Testis (tissue), 5 donors: Measurements from ENCODE around the gene RRP9. TPM values are rescaled to one million over a fixed set of nuclear protein-coding genes. Genes with fewer than 3 reads are reported as not detected.
A peak's percentile ranks its signal among the peaks of the same experiment; 100 is the strongest.
"Not testable (repeated sequence)": the region's sequence is repeated elsewhere in the genome, so short reads cannot be mapped to it uniquely, and the experiment has no call there.

Source experiments
- DNase-seq: peaks from one replicate; pipeline ENCODE4 v3.0.0-alpha.2; 2019
- H3K27ac ChIP-seq, 2 donors: fragments of 200-600 bp; sonication (generic); one replicate each; pipeline ENCODE4 v1.5.1; 2019
- H3K27me3 ChIP-seq: fragments of 200-600 bp; sonication (generic); one replicate; pipeline ENCODE4 v1.5.1; 2019
- H3K36me3 ChIP-seq: fragments of 200-600 bp; sonication (generic); one replicate; pipeline ENCODE4 v1.5.1; 2017; ENCODE audit warnings: low read depth; ENCODE audit errors: missing control alignments
- H3K4me1 ChIP-seq: fragments of 200-600 bp; sonication (generic); one replicate; pipeline ENCODE4 v1.5.1; 2019
- H3K4me3 ChIP-seq, 2 donors: fragments of 200-600 bp; sonication (generic); one replicate each; pipeline ENCODE4 v1.5.1; 2017 to 2019
- H3K9me3 ChIP-seq: fragments of 200-600 bp; sonication (generic); one replicate; pipeline ENCODE4 v1.5.1; 2017
- POLR2A ChIP-seq: fragments of 450-650 bp; IDR thresholded peaks from one replicate; pipeline ENCODE4 v1.6.1; 2017; ENCODE audit warnings: antibody characterized with exemption, mild to moderate bottlenecking, moderate library complexity
- WGBS, 2 donors: methylation state at CpG; one replicate each; pipeline ENCODE4 v1.1.5; 2018; 5-methylcytosine and 5-hydroxymethylcytosine counted together
- intact Hi-C: fragments of 100-400 bp; cut with DNase I; formaldehyde crosslinking; loops from one replicate; pipeline ENCODE4 v1.15.1; 2023; ENCODE audit warnings: low total_unique reads
- long read RNA-seq, 2 donors: transcript quantifications; one replicate each; lab custom pipeline, GENCODE V29; 2026
- polyA plus RNA-seq: library from polyadenylated mRNA; stranded (reverse); fragments of 350-450 nt; fragmentation: Illumina TruSeq; extraction: RNeasy Lipid Tissue Mini Kit (QIAGEN cat#74804); gene quantifications from one replicate; pipeline ENCODE4 v1.2.3, GENCODE V29; 2014; ENCODE audit warnings: low read depth, low replicate concordance; ENCODE audit not compliant: insufficient read depth
- total RNA-seq, 2 donors: library from RNA; depleted of rRNA; stranded (reverse); fragments of >200 nt; gene quantifications; one replicate each; pipeline ENCODE4 v1.2.3, GENCODE V29; 2016
- TF ChIP-seq, protein P1 (sequence below), 3 experiments: fragments of 450-650 bp in 2 of 3; fragments of 200-600 bp in 1 of 3; sonication (generic) in 1 of 3; IDR thresholded peaks; one replicate each; pipeline ENCODE4 v1.5.1; 2016 to 2019; ENCODE audit warnings: antibody characterized with exemption in 3 of 3, mild to moderate bottlenecking in 2 of 3, moderate library complexity in 1 of 3

RRP9 gene, protein sequence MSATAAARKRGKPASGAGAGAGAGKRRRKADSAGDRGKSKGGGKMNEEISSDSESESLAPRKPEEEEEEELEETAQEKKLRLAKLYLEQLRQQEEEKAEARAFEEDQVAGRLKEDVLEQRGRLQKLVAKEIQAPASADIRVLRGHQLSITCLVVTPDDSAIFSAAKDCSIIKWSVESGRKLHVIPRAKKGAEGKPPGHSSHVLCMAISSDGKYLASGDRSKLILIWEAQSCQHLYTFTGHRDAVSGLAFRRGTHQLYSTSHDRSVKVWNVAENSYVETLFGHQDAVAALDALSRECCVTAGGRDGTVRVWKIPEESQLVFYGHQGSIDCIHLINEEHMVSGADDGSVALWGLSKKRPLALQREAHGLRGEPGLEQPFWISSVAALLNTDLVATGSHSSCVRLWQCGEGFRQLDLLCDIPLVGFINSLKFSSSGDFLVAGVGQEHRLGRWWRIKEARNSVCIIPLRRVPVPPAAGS
- total RNA-seq: 10 to 100 TPM; 11.6 to 18.1 TPM
- polyA plus RNA-seq: 18.7 TPM
- long read RNA-seq, donor 1, transcript RRP9-201 (15 exons, 1,578 nt): major isoform, 5 of 18 reads
- long read RNA-seq, donor 1, partial matches to known transcripts: 13 of 18 reads
- long read RNA-seq, donor 1, other reads (novel, unspliced or antisense): 0 of 18 reads
- long read RNA-seq, donor 2, partial matches to known transcripts: 0 of 4 reads
- long read RNA-seq, donor 2, other reads (novel, unspliced or antisense): 0 of 4 reads

DNA sequence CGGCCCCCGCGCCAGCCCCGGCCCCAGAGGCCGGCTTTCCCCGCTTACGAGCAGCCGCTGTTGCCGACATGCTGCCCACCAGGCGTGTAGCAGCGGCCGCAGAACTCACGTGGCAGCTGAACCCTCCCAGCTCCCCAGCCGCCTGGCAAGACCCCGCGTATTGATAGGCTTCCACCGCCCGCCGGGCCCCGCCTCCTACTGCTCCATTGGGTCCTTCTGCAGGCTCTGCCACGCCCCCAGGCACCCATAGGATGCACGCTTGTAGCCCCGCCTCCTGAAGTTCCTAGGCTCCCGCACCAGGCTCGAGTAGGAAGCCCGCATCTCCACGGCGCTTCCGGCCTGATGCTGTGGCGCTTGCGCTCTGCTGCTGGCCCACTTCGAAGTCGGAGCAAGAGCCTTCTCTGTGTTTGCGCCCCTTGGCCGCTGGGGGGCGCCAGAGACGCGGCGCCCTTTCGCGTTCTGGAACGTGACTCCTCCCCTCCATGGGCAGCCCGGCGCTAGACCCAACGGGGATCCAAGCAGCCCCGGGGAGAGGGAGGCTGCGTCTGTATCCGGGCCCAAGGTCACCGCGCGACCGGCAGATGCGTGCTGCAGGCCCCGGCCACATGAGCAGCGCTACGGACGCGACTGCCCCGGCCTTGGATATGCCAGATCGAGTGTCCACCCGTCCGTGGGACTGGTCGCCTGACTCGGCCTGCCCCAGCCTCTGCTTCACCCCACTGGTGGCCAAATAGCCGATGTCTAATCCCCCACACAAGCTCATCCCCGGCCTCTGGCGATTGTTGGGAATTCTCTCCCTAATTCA lies at the start of gene RRP9, which contains the start of gene PARP3:
Gene RRP9, minus strand, starts transcription at position 107 of the 805 bp plus-strand sequence. Its CDS starts 37 bp downstream, at position 70.
Gene PARP3, plus strand, starts transcription at position 566 of the 805 bp plus-strand sequence. CDS start 993 bp downstream, outside the sequence.
- Histone ChIP-seq H3K27ac (peak within 1 kb of the TSS; percentile 83 to 86), H3K9me3 (no peaks in the 10 kb centered on the region), H3K27me3 (no peaks in the 10 kb centered on the region), H3K36me3 (no peaks in the 10 kb centered on the region), H3K4me3 (peak within 1 kb of the TSS; percentile 68 to 75), H3K4me1 (peaks cover 18% of the 10 kb centered on the region)
- intact Hi-C loops: no loop called here
- no peak for TF ChIP-seq POLR2A
- TF ChIP-seq, protein P1, sequence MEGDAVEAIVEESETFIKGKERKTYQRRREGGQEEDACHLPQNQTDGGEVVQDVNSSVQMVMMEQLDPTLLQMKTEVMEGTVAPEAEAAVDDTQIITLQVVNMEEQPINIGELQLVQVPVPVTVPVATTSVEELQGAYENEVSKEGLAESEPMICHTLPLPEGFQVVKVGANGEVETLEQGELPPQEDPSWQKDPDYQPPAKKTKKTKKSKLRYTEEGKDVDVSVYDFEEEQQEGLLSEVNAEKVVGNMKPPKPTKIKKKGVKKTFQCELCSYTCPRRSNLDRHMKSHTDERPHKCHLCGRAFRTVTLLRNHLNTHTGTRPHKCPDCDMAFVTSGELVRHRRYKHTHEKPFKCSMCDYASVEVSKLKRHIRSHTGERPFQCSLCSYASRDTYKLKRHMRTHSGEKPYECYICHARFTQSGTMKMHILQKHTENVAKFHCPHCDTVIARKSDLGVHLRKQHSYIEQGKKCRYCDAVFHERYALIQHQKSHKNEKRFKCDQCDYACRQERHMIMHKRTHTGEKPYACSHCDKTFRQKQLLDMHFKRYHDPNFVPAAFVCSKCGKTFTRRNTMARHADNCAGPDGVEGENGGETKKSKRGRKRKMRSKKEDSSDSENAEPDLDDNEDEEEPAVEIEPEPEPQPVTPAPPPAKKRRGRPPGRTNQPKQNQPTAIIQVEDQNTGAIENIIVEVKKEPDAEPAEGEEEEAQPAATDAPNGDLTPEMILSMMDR (IDR thresholded peaks at IDR 0.05): peak; percentile 99 to 100 (median 99)
- WGBS, 2 donors: 0 to 1% methylated on average over 28 to 62 of the region's 67 CpGs
- DNase-seq: peak; percentile 100

DNA sequence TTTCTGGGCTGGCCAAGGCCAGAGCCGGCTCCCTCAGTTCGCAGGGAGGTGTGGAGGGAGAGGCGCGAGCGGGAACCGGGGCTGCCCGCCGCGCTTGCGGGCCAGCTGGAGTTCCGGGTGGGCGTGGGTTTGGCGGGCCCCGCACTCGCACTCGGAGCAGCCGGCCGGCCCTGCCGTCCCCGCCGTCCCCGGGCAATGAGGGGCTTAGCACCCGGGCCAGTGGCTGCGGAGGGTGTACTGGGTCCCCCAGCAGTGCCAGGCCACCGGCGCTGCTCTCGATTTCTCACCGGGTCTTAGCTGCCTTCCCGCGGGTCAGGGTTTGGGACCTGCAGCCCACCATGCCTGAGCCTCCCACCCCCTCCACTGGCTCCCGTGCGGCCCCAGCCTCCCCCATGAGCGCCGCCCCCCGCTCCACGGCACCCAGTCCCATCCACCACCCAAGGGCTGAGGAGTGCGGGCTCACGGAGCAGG lies 48.8 kb upstream of the RRP9 start:
- H3K9me3 ChIP-seq, H3K27ac ChIP-seq, intact Hi-C loops, H3K36me3 ChIP-seq, DNase-seq, H3K27me3 ChIP-seq: not testable (repeated sequence)
- 61 to 65% methylated on average over 4 to 37 of the region's 38 CpGs for whole genome bisulfite sequencing, 2 donors
- H3K4me1 ChIP-seq: peaks cover 14% of the 10 kb centered on the region
- peak overlapping the region; percentile 1 to 45 for H3K4me3 ChIP-seq

DNA sequence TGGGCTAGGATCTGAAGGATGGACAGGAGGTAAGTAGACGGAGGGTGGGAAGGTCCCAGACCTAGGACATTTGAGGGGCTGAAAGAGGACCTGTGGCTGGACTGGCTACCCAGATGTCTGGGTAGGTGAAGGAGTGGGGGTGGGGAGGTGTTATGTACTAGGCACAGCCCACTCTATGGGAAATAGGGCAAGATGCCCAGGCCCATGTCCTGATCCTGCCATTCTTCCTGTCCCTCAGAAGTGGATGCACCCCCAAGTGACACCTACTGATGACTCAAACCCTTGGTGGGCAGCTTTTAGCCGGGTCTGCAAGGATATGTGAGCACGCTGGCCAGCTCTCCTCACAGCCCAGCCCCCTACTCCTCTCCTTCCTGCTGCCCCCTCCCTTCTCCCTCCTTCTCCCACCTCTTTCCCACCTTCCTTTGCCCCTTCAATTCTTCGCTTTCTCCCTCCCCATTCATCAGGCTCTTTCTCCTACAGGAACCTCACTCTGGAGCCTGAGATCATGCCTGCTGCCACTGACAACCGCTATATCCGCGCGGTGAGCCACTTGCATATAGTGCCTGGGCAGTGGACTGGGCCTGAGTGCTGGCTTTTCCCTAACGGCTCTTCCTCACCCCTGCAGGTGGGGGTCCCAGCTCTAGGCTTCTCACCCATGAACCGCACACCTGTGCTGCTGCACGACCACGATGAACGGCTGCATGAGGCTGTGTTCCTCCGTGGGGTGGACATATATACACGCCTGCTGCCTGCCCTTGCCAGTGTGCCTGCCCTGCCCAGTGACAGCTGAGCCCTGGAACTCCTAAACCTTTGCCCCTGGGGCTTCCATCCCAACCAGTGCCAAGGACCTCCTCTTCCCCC lies 46.8 kb upstream of the RRP9 start:
- Histone ChIP-seq H3K27me3 (no peaks in the 10 kb centered on the region), H3K4me3 (no peak overlapping the region), H3K27ac (no peak overlapping the region), H3K4me1 (peaks cover 10% of the 10 kb centered on the region), H3K36me3 (no peaks in the 10 kb centered on the region), H3K9me3 (no peaks in the 10 kb centered on the region)
- intact Hi-C loops: no loop called here
- no peak for DNase-seq
- TF ChIP-seq, protein P1 (IDR thresholded peaks at IDR 0.05): no peak
- TF ChIP-seq POLR2A: no peak
- WGBS, 2 donors: 81 to 84% methylated on average over 14 to 15 of the region's 15 CpGs

DNA sequence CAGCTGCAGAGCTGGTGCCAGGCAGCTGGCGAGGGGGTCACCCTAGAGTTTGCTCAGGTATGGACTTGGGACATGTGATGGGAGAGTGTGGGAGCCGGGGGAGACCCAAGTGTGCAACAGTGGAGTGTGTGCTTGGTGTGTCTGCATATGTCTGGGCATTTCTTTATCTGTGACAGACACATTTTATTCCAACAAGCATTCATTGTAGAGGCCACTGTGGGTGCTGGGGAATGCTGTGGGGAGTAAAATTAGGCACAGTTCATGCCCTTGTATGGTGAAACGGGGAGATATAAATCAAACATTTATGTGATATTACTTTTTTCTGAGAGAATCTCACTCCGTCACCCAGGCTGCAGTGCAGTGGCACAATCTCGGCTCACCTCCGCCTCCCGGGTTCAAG lies 45.9 kb upstream of the RRP9 start:
- no peaks in the 10 kb centered on the region for H3K9me3 ChIP-seq
- intact Hi-C loops: no loop called here
- no peak overlapping the region for H3K4me3 ChIP-seq
- no peak overlapping the region for H3K27ac ChIP-seq
- WGBS, 2 donors: 88 to 90% methylated on average over 7 of the region's 7 CpGs
- DNase-seq: no peak
- H3K36me3 ChIP-seq: no peaks in the 10 kb centered on the region
- no peaks in the 10 kb centered on the region for H3K27me3 ChIP-seq
- peaks cover 13% of the 10 kb centered on the region for H3K4me1 ChIP-seq
- TF ChIP-seq POLR2A: no peak
- TF ChIP-seq, protein P1 (IDR thresholded peaks at IDR 0.05): no peak
